Measurements from ENCODE around the gene MEF2C. TPM values are rescaled to one million over a fixed set of nuclear protein-coding genes. Genes with fewer than 3 reads are reported as not detected.

MEF2C gene
- polyA plus RNA-seq, 1 donor: 42.4 TPM

DNA sequence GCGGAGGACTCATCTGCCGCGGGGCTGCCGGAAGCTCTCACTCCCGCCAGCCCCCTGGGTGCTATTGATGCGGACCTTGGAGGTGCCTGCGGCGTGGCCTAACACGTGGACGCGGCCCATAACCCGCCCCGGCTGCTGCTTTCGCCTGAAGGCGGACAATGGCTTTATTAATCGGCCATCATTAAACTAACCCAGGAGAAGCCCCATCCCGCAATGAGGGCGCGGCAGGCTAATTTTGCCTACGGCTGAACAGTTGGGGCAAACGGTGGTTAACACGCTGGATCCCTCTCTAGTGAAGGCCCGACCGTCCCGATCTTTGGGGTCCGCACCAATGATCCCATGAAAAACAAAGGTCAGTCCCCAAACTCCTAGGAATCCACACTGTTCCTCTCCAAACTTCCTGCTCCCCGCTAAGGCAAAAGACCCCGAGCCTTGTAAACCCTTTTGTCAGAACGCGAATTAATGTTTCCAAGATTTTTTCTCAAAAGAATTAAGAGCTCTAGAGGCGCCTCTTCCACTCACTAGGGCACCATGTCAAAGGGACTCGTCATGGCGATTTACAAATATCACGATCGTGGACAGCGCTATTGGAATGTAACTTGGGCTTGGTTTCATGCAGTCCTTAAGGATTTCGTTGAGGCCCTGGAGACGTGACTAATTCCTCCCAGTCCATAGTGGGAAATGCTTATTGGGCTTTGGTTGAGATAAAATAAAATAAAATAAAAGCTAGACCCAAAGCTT lies 193.1 kb downstream of the MEF2C start:
- DNase-seq: no peak

DNA sequence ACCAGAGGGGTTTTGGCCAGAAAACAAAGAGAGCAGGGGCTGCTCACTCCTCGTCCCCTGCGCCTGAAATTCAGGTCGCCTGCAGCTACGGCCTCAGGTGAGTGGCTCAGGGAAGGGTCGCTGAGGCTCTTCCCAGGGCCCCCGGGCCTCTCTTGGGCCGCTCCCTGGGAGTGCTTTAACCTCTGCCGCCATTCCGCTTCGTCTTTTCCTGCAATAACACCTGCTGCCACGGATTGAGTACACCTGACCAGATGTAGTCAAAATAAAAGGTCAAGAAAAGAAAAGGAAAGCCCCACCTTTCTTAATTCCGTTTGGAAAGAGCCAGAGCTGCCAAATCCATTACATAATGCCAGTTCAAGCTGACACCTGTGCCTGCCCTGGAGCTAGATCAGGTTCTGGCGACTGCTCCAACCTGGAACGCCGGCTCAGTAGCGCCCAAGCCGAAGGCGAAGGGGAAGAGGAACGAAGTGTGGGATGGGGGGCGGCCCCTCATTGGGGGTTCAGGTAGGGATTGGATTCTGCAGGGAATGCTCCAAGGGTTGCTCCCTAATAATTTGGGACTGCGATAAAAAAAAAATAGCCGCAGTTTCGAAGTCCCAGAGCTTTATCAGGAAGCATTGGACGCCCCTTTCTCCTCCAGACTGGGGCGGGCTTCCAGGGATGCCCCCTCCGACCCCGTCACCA lies 193.9 kb downstream of the MEF2C start:
- no peak for DNase-seq

DNA sequence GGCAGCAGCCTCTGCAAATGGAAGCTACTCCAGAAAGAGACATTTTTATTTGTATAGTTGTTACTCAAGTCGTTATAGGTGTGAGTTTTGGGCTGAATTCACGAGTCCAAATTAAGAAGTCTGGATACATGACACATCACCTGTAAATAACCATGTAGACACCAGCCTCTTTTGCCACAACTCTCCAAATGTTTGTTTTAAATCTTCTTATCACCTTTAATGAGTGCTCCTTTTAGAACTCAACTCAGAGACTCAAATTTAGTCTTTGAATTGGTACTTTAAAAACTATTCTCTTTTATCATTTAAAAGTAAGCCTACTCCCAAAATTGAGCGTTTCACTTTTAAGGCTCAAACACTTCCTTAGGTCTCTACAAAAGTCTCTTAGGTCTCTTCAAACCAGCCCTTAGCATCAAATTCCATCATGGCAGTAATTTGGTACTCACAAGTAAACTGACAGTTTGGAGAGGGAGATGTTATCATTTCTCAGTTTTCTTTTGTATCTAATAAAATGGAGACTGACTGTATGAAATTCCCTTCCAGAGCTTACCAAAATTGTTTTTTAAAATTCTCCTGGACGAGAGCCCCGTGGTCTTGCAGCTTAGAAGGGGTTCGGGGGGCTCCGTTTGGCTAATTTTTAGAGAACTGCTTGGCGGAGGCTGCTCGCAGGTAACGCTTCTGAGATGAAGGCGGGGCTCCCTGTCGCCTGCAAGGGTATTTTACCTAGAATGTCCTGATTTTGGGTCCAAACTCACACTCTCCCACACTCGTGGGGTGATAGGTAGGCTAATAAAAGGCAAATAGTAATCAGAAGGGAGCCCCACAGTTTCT lies 194.6 kb downstream of the MEF2C start:
- no peak for DNase-seq

DNA sequence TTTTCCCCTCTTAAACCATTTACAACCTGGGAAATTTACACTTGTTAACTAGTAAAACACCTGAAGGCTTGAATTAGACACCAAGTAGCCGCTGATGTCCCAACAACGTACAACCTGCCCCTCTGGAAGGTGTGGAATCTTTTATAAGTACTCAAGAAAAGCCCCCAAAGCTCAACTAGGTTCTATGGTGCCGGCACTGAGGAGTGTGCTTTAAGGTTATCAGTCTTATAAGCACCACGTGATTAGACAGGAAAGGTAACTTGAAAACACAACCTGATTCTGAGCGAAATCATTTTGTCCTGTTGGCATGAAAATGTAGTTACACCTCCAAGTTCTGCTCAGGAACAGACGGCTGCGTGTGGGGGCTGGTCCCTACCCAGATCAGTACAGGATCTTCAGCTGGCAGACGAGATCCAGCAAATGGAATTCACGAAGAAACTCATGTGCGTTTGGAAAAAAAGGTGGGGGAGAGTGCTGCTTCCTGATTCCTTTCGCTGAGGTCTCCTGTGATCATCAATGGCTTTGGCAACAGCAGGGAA lies 195.5 kb downstream of the MEF2C start:
- no peak for DNase-seq

DNA sequence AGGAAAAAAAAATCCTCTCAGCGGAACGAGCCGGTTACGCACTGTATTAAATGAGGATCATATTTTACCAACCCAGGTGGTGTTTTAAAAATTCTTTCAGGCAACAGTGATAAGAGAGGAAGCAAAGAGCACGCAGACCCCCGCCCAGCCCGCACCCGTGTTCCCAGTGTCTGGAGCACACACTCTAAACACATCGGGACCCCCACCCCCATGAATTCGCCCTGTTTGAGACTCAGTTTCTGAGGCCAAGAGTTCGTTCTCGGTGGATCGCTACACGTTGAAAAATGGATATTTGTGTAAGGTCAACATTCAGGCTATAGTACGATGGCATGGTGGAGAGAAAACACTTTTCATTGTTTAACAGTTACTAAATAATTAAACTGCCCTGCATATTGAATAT lies 196.3 kb downstream of the MEF2C start:
- DNase-seq: no peak

DNA sequence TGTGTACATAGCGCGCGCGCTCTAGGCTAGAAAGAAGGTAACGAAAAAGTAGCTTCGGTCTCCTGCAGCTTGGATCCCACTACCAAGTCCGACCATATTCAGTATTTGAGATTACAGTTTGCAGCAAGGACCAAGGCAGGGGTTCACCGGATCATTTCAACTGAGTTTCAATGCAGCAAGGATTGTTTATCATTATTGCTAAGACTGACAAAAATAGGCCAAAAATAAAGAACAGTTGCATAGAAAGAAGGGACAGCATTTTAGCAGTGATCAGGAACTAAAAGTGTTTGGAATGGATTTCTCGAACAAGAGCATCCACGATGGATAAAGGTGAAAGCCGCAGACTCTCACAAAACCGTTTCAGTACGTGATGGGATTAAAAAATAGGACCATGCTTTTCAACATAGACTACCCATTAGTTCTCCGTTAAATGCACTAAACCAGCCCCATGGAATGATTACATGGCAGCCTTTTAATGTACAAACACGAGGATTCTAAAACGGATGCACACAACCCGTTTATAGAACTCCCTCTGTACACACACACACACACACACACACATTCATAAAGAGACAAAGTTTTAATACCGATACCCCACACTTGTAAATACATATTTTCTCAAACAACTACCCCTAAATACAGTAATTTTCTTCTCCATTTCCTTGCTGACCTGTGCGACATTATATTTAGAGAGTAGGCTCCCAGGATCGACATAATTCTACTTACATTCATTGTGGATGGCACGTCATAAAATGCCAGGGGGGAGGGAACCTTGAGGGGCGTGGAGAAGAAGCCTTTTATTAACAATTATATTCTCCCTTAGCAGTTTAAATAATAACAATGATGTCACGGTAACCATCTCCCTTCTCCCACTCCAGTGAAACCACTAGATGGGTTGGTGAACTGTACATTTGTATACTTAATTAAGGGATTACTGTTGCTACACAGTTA lies 197.1 kb downstream of the MEF2C start:
- DNase-seq: no peak

DNA sequence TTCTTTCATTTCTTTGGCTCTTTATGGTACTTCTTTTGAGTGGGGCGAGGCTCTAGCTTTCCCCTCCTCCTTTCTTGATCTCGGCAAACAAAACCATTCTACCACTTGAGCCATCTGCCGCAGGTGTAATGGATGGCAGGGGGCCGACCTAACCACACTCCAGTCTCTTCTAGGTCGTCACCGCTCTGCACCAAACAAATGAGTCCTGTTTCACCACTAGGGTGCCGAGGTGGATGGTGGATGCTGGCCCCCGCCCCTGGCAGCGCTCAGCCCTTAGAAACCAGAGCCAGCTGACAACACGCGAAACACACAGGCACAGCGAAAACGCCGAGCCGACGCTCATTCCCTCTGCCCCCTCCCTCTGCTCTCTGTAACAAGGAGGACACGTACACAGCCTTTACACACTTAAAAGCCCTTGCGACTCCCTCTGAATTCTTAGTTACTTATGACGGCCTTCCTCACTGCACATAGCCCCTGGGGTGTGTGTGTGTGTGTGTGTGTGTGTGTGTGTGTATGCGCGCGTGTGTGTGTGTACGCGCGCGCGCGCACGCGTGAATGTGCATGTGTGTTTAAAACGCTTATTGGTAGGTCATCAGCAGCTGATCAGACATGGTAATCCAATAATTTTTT lies 199.4 kb downstream of the MEF2C start:
- no peak for DNase-seq

DNA sequence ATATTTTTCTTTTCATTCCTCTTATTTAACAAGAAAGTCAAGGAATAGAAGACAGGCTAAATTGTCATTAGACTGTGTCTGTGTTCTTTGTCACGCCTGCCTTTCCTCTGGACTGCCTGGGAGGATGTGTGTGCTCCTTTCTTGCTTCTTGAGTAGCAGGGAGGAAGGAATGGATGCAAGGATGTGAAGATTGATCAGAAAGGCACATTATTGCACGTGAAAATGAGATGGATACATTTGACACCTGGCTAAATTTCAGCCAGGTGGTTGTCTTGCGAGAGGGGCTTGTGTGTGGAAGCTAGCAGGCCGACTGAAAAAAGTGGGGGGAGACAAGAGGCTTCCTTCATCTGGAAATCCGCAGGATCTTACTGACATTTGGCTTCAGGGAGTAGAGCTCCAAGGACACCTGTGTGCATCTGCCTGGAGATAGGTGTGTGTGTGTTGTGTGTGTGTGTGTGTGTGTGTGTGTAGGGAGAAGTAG lies 200.1 kb downstream of the MEF2C start:
- DNase-seq: no peak

DNA sequence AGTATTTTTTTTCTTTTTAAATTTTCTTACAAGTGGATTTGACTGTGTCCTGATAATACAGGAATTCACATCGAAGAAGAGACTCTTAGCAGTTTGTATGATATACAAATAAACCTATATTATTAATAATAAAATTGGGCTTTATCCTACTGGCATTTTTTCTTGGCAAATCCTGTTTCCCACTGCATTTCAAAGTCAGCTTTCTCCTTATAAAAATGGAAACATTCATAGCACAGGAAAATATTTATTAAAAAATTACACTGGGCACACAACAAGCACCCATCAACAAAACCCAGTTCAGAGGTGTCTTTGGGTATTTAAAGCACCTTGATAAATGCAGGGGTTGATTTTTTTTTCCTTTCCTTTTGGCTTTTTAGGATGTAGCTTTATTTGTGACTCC lies 200.9 kb downstream of the MEF2C start:
- DNase-seq: no peak

DNA sequence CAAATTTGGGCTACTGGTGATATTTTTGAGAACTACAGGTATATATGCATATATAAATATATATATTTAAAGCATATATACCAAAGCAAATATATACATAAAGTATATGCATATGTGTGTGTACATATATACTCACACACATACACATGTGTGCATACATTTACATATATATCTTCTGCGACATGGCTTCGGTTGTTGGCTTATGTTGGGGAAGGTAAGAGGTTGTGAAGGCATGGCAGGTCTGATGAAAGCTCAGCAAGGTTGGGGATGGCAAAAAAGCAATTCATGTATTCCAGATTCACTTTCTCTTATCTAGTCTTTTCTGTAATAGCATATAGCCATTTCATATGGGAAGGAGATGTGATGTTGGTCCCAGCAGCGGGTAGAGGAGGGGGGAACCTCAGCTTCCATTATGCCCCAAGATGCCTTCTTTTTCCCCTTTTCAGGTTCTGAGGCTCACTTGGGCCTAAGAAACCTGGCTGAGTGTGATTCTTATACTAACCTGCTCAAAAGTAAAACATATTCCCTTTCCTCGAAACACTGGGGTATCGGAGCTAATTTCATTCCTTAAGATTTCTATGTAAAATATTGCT lies 201.7 kb downstream of the MEF2C start:
- no peak for DNase-seq

DNA sequence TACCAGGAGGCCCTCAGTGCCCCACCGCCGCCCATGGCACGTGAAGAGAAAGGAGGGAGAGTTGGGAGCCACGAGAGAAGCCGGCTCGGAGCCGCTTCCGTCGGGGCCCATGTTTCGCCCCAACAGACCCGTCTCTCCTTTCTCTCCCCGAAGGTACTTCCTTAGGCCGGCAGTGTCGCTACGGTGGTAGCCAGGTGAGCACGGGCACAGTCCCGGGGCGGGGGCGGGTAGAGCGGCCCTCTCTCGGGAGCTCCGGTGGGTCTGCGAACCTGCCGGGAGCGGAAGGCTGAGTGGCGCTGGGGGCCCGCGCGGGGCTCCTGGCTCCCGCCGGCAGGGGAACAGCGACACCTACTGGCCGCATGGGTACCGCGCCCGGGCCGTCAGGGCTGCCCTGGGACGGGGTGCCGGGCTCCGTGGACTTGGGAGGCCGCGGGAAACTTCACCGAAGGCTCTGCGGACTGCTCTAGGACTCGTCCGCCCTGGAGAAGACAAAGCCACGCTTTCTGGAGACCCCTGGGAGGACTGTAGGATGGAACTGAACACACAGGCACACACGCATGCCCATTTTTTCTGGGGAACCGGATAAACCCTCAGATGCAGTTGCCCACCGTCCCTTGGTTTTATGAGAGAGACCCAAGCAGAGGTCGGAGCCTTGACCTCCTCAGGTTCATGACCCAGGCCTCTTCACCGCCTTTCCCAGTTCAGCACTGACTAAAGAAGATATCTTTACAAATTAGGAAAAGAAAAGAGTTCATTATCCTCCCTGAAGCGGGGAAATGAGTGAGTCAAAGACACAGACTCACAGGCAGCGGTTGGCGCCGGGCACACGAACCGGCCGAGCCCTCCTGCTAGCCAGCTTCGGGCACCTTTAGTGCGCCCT lies 202.5 kb downstream of the MEF2C start:
- DNase-seq: no peak

DNA sequence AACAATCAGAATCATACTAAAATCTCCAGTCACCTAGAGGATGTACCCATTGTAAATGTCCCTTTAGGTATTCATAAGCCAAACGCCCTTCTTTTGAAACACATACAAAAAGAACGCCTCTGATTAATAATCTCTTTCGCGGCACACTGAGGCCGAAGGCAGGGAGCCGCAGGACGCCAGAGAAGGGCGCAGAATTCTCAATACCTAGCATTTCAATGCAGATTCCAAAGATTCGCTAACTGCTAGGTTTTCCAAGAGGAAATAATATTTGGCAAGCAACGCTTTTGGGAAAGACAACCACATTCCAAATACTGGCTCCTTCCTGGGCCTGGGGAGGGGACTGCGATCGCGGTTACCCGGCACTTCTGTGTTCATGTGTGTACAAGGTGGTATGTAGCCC lies 203.3 kb downstream of the MEF2C start:
- no peak for DNase-seq

DNA sequence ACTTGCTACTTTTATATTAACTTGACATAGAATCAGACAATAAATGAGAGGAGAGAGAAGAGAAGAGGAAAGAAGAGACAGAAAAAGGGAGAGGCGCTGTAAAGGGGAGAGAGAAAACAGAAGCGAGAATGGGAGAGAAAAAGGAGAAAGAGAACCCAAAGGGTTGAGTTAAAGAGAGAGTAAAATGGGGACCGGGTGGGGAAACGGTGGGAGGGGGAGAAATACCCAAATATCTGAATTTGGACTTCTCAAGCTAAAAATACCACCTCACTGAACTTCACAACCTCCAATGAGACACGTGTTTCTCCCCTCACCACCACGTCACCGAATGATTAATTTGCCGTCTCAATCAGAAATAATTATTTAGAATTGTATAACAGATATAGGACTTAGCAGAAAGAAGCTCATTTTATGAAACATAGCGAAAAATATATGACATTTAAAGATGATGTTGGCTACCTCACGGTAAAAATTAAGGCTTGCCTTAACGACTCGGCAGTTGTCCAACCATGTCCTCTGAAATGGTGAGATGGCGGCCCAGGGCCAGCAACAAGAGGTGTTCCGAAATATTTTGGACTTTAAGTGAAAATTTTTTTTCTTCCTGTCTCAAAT lies 204.1 kb downstream of the MEF2C start:
- no peak for DNase-seq

DNA sequence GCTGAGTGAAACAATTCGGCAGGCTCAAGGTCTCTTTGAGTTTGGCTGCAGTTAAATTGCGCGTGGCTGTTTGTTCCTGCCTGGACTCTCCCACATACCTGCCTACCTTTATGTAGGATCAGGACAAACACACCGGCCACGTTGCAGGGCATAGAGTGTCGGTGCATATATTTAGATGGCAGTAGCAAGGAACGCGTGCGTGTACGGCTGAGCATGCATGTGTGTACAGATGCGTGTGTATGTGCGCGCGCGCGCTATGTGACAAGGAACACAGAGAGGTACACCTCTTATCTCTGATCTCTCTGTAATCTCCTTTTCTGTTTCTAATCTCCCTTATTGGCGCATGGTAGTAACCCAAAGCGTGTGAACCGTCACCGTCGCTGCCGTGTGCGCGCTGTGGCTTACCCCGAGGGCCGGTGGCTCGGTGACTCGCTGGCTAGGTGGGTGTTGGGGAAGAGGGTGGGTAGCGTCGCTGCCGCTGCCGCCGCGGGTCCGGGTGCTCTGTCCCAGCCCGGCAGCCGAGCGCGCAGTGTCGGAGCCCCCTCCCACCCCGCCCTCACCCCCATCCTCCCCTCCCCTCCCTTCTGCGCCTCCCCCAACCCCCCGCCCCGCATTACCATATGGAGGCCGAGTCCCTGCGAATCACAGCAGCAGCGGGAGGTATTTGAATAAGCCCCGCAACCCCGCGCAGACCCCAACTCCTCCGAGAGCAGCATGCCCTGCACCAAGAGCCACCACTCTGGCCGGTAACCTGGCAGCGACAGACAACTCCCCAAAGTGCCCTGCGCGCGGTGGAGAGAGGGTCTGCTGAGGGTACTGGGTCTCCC lies 204.8 kb downstream of the MEF2C start:
- DNase-seq: no peak

DNA sequence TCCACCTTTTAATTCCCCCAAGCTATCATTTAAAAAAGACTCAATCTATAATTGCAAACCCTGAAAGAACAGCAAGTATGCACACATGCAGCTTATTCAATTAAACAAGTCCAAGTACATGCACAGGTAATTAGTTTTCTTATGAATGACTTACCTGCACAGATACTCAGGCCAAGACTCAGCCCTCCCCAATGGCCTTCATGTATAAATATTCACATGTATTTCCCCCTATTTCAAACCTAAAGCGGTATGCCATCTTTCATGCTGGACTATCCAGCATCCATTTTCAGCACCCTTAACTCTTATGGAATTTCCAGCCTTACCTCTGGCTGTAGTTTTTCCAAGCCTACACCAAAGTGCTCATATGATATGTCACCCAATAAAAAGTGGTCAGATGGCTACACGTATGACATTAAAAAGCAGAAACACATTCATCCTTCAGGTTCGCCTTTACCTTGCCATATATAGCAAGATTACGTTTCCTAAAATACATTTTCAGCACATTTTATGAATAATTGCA lies 205.5 kb downstream of the MEF2C start:
- DNase-seq: no peak

DNA sequence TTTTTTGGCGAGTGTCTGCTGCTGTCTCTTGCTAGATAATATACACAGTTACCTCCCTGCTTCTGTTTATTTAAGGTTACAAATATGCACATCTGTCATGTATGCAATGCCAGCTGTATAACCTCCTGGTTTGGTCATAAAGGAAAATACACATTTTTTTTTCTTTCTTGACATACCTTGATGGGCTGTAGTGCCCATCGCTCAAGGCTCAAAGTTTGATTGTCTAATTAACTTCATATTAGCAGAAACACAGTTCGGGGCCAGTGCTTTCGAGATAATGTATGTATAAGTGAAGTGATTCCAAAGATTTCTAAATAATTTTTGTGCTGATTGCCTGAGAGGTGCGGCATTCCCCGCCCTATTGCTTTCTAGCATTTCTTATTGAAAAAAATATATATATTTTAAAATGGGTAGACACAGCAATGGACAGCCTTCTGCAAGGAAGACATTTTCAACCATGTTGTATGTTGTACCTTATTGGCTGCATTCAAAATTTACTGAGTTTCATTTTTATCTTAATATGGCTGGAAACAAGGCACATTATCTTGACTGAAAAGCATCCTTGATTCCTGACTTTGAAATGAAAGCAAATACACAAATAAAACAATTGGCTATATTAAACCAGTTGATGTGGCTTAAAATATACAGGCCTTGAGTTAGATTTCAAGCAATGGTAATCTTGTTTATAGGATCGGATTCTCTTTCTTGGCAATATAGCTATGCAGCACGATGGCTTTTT lies 206.2 kb downstream of the MEF2C start:
- no peak for DNase-seq

All from left kidney (tissue), 2 donors.